GM18867 (cell line): ENCODE measurements around the gene KCNC3.
"Not testable (repeated sequence)": the region's sequence is repeated elsewhere in the genome, so short reads cannot be mapped to it uniquely, and the experiment has no call there.

Source experiments
- ATAC-seq: cut with Tn5 transposase; IDR thresholded peaks from one replicate; pipeline ENCODE4 v1.9.1; 2021; ENCODE audit warnings: mild to moderate bottlenecking, moderate library complexity; ENCODE audit not compliant: unreplicated experiment

Gene KCNC3

DNA sequence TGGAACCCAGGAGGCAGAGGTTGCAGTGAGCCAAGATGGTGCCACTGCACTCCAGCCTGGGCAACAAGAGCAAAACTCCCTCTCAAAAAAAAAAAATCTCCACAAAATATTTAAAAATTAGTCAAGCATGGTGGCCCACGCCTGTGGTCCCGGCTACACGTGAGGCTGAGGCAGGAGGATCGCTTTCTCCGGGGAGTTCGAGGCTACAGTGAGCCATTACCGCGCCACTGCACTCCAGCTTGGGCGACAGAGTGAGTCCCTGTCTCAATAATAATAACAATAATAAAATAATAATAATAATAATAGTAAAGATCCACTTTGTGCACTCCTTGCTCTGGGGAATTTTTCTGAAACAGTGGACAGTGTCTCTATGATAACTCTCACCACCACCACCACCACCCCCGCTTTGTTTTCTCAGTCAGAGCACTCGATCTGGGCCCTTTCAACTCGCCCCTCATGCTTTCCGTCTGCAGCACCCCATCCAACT lies 27.6 kb upstream of the KCNC3 start:
- no peak for ATAC-seq

DNA sequence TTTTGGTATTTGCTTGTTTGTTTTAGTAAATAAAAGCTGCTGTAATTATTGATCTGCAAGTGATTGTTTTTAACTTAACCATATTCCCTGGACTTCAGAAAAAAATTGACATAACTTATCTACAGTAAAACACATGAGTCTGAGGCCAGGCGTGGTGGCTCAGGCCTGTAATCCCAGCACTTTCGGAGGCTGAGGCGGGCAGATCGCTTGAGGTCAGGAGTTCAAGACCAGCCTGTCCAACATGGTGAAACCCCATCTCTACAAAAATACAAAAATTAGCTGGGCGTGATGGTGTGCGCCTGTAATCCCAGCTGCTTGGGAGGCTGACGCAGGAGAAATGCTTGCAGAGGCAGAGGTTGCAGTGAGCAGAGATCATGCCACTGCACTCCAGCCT lies 24.3 kb upstream of the KCNC3 start:
- ATAC-seq, result not testable (repeated sequence)

DNA sequence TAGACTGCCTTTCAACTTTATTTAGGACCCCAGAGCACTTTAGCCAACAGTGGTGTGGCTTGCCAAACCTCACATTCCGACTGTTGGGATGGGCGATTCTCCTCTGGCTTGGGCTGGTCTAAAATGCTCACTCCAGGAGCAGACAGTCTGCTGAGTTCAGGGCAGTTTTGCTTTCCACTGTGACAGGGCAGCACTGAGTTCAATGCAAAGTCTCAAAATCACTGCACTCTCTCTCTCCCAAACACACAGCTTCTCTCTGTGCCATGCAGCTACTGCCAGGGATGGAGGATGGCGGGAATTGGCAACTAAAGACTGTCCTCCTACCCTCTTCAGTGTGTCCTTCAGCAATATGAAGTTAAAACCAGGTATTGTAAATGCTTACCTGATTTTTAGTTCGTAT lies 23.1 kb upstream of the KCNC3 start:
- no peak for ATAC-seq

DNA sequence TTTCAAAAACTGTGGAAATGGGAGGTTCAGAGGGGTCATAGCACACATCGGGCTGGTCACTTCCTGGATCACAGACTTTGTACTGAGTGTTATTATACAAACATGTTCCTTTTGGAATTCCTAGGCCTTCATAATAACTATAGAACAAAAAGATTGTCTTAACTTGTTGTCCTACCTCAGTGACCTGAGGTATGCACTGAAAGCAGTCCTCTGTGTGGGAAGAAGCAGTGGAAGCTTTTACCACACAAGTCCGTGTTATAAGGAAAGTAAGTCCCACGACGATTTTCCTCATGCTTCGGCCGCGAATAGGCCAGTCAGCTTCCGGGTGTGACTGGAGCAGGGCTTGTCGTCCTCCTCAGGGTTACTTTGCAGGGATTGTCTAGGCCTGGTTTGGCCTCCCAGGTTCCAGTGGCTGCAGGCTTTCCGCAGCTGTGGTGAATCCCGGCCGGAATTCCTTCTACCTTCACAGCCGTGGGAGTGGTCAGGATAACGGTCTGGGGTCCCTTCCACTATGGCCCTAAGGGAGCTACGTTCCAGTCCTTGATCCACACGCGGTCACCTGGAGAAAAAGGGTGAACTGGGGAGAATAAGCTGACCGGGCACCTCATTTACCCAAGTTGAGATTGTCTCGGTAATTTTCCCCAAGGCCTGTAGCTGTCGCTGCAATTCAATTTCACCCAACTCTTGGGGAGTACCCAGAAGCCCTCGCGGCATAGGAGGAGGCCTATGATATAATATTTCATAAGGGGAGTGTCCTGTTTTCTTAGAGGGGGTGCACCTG lies 20.3 kb upstream of the KCNC3 start:
- no peak for ATAC-seq

DNA sequence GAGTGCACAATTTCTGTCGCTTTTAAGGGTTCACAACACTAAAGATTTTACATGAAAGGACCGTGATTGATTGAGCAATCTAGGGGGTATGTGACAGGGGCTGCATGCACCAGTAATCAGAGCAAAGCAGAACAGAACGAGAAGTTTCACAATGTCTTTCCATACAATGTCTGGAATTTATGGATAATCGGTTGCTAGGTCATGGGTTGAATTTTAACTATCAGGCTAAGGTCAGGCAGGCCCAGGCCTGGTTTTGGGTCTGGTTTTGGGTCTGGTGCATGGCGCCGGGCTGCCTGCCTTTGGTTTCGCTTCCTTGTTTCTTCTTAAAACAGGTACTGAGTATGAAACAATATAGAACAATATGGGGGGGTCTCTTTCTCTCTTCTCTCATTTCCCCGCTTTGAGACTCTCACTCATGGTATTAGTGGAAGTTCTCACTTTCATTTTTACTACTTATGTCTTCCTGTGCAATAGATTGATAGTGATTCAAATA lies 18.0 kb upstream of the KCNC3 start:
- ATAC-seq, result peak; percentile 47

DNA sequence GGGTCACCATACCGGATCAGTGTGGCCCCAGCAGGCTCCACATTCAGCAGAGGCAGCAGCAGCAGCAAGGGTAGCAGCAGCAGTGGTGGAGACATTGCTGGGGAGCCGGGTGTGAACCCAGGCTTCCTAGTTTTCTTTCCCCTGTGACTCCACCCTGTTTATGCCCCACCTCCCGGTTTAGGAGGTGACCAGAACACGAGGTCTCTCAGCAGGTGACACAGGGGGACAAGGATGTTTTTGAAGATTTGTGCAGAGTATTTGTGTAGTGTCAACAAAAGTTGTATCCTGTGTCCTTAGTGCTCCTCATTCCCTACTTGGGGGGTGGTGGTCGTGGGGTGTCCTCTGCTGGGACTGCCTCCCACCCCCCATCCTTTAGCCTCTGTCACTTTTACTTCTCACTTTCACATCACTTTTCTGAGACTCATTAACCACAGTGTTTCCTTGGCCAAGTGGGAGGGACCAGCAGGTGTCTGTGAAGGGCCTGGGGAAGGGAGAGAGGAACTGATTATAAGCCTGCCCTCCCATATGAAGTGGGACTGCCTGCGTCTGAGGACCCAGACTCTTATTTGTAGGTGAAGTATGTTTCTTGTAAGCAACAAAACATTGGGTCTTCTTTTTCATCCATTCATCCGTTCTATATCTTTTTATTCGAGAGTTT lies 15.6 kb upstream of the KCNC3 start:
- peak; percentile 46 for ATAC-seq

DNA sequence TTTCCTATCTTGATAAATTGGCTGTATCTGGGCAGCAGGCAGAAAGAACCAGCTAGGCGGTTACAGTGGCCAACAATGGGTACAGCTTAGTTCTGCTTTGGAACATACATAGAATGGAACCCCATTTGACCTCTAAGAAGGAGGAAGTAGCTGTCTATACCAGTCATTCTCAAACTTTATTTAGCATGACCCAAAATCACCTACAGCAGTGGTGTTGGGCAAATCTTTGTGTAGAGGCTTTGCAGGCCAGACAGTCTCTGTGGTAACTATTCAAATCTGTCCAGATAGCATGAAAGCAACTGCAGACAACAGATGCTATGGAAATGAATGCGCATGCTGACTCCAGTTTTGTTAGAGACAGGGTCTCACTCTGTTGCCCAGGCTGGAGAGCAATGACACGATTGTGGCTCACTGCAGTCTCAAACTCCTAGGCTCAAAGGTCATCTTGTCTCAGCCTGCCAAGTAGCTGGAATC lies 12.0 kb upstream of the KCNC3 start:
- peak; percentile 58 for ATAC-seq

DNA sequence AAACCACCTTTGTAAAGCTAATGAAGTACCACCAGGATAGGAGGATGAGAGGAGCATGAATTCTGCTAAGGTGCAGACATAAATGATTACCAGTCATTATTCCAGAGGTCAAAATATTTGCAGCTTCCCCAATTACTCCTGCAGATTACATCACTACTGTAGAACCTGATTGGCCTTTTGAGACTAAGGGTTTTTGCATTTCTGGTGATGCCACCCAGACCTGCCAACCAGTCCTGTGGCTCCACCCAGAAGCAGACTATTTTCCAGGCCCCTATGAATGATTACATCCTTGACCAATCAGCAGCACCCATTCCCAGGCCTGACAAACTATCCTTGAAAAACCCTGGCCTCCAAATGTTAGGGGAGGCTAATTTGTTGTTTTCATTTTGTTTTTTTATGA lies 11.2 kb upstream of the KCNC3 start:
- ATAC-seq, result no peak

DNA sequence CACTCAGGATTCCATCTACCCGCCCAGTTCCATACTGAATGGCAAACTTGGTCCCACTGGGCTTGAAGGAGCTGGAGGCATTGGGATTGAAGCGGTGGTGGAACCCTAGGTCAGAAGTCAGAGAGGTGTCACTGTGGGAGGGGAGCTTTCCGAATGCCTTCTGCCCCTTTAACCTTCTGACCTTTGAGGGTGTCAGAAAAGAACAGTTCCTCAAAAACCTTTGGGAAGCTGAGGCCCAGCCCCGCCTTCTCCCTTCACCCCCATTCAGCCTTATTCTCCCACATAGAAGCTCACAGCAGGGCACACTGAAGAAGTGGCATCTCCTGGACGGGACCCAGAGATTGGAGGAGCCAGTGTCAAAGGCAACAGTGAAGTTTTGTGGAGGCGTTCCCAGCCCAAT lies 7.9 kb upstream of the KCNC3 start:
- not testable (repeated sequence) for ATAC-seq

DNA sequence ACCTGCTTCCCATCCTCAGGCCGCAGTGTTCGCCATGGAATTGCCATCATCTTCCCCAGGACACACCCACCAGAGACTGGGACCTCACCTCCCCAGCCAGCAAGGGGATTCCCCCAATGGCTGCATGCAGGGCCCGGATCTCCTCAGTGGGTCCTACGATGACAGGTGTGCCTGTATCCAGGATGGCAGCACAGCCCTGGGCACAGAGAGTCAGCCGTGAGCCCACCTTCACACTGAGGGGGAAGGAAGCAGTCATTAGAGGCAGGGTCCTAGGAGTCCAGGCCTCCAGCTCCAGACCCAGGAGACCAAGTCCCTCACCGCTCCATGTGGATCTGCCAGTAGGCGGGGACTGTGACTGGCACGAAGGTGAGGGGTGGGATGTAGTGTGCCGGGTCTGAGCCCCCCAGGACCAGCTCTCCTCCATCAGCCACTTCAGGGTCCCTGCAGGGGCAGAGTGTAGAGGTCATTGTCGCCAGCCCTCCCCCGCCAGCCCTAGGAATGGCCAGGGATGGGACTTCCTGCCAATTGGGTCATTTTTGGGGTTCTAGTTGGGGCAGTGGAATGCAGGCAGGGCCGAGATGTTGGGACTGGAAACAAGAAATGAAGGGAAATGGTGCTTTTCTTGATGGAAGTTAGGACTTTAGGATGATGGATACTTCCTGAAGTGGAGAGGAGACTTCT lies 5.7 kb upstream of the KCNC3 start:
- ATAC-seq, result no peak

DNA sequence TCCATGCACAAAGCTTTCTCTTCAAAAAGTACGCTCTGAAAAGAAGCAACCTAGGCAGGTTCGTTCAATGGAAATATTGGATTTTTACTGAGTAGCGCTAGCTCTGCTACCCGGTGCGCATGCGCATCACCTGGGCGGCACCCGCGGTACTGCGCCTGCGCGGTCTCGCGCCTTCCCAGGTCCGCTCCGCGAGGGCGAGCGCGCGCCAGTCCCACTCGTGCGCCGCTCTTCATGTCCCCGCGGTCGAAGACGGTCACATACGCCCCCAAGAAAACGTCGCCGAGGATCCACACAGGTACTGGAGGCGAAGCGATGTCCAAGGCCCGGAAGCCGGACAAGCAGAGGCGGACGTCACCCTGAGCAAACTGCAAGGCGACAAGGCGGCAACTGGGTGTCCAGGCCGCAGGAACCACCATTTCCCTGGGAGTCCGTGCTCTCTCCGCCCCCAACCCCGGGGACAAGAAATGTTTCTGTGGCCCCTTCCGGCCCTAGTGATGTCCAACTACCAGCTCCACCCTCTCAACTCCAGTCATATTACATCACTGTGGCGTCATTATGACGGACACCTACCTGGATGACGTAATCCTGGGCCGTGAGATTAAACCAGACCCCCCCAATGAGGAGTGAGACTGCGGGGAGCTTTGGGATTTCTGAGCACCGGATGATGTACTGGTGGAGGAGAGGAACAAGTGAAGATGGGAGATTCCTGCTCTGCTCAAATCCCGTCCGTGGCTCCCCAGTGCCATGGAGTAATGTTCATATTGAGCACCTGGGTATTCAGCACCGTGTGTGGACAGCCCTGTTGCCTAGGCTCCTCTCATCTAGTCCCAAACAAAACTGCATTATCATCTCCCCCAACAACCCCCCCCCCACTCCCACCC lies 4.8 kb upstream of the KCNC3 start:
- peak; percentile 22 for ATAC-seq

DNA sequence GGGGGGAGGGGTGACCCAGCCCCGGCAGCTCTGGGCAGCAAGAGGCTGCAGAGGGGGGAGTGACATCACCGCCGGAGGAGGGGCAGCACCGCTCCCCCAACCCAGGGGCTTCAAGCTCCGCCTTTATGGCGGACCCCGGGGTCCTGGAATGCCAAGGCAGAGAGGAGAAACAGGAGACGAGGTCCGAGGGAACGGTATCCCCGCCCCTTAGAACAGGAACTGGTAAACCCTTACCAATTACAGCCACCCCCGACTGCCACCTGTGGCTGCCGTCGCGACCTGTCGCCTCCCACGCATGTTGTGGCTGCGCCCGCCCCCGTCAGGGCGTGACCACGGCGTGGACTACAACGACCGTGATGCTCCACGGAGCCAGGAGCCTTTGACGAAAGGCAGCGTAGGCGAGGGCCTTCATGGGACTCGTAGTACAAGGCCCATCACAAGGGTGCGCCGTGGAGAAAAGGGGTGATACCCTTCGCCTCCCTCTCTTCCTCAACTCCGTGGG lies 4.1 kb upstream of the KCNC3 start:
- ATAC-seq, result peak; percentile 44

DNA sequence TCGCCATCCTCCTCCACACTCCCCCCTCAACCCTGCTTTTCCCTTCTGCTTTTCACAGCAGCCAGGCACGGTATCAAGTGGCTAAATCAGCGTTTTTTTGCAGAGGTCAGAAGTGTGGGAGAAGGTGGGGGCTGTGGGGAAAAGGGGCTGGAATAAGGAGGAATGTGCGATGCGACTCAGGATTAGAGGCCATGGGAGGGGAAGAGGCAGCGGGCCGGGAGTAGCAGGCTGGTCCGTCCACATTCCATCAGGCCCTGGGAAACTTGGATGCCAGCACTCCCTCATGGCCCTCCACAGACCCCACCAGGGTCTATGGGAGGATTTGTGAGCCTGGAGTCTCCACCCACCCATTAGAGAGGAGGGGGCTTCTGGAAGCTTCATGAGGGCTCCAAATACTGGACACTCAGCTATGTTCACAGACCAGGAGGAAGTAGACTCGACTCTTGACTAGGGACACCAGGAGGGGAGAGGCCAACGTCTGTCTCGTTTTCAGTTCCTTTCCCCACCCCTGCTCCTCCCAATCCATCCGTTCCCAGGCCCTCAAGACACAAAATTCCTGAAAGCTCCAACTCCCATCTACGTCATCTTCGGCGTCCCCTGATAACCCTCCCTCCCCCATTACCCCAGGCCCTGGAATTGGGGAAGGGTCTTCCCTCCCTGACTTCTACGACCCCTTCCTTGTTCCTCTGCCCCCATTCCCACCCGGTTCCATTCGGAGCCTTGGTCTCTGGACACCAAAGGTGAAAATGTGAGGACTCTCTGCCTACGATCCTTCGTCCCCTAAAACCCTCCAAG lies 3.3 kb upstream of the KCNC3 start:
- ATAC-seq, result no peak

DNA sequence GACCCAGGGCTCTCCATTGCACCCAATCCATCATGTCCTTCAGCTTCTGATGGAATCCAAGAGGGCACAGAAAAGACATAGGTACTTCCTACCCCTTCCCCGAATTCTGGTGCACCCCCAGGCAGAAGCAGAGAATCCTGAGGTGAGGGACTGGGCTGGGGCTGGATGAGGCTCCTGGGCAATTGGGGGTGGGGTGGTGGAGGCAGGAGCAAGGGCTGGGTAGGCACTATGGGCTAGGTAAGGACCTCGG lies 2.7 kb upstream of the KCNC3 start:
- ATAC-seq, result no peak

DNA sequence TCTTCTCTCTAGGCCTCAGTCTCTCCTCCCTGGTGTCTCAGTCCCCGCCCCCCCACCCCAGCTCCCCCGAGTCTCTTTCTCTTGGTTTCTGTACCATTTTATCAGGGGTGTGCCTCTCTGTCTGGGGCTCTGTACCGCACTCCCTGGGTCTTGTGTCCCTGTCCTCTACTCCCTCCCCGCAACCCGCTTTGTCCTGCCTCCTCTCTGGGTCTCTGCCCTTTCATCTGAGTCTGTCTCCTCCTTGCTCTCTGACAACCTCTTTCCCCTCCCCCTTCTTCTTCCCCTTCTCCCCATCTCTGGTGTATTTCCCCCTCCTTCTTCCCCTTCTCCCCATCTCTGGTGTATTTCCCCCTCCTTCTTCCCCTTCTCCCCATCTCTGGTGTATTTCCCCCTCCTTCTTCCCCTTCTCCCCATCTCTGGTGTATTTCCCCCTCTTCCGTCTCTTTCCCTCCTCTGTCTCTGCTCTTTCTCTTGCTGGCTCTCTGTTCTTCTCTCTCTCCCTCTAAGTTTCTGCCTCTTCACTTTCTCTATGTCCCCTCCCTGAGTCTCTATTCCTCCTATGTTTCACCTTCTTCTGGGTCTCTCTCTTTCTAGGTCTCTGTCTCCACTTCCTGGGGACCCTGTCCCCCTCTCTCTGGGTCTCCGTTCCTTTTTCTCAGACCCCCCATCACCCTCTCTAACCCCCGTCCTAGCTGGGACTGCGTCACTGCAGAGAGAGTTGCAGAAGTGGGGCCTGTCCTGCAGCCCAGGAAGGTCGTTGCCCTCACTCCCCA lies 2.2 kb upstream of the KCNC3 start:
- no peak for ATAC-seq

DNA sequence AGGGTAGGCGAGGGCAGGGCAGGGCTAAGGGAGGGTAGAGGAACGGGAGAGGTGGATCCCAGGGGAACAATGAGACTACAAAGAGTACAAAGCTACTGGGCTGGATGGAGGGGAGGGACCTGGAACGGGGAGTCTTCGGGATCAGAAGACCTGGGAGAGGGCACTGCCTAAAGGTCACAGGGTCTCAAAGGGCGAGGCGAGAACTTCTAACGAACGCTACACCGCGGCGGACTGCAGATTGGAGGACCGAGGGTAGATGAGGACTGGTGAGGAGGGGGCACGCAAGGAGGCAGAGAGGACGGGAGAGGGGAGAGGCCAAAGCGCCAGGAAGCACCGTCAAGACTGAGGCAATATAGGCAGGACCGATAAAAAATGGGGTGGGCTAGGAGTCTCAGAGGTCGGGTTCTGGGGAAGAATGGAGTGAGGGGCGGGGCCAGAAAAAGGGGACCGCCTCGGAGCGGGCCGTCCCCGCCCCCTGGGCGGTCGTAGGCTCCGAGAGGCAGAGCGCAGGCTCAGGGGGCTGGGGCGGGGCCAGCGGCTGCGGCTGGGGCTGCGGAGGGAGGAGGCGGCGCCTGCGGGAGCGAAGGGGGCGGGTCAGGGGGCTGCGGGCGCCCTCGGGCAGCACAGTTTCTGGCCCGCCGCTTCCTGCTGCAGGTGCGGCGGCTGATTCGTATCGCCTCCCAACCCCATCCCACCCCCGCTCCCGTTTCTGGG lies 1.3 kb upstream of the KCNC3 start:
- ATAC-seq, result peak; percentile 32

DNA sequence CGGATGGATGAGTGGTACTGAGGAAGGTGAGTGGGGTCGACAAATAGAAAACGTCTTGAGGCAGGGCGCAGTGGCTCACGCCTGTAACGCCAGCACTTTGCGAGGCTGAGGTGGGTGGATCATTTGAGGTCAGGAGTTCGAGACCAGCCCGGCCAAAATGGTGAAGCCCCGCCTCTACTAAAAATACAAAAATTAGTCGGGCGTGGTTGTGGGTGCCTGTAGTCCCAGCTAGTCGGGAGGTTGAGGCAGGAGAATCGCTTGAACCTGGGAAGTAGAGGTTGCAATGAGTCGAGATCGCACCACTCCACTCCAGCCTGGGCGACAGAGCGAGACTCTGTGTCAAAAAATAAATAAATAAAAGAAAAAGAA lies 733 bp upstream of the KCNC3 start:
- ATAC-seq, result not testable (repeated sequence)

DNA sequence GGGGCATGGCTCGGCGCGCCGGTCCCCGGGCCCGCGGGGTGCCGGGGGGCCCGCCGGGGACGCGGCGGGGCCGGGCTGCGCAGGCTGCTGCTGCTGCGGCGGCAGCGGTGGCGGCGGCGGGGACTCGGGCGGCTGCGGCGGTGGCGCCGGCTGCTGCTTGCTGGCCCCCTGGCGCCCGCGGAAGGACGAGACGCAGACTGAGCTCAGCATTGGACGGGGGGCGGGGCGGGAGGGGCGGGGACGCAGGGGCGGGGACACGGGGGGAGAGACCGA lies 368 bp downstream of the KCNC3 start:
- peak; percentile 26 for ATAC-seq
